Suppressor macrophage treated with lipopolysaccharide for 4 hours (primary cell): ENCODE data around the gene C1orf21.

Experiments
- DNase-seq: peaks from one replicate; pipeline ENCODE4 v3.0.0-alpha.2; 2020

Gene C1orf21

GRCh38 chr1:184455786-184456185 lies 69.0 kb downstream of the C1orf21 start:
- DNase-seq, result peak; percentile 34

DNA sequence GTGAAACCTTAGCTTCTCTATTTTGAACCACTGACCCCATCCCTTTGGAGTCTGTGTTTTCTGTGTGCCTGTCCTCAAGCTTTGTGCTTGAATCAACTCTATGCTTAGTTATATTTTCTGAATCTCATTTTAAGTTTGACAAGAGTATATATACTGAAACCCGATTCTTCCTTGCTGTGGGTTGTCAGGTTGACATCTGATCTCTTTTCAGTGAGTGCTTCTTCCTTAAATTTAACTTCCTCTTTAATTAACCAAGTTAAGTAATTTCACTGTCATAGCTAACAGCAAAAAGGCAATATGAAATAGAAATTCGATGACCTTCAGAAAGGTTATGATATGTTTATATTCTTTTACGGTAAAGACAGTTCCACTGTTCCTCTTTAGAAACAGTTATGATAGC lies 69.4 kb downstream of the C1orf21 start:
- peak; percentile 69 for DNase-seq

DNA sequence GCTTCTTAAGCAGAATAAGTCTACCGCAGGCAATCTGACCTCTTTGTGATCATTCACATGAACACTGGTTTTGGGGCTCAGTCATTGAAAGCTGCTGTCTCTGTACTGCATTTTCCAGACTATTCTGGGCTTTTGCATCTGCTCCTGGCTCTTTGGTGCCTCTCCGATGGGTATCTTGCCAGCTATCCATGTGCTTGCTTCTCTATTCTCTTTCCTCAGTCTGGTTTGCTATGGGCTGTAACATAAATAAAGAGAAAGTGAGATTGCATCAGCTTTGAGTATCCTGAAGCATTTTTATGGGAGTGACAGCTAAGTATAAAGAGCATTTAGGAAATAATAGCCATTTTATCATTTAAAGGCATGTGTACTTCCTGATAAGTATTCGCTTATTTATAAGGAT lies 70.7 kb downstream of the C1orf21 start:
- no peak for DNase-seq

DNA sequence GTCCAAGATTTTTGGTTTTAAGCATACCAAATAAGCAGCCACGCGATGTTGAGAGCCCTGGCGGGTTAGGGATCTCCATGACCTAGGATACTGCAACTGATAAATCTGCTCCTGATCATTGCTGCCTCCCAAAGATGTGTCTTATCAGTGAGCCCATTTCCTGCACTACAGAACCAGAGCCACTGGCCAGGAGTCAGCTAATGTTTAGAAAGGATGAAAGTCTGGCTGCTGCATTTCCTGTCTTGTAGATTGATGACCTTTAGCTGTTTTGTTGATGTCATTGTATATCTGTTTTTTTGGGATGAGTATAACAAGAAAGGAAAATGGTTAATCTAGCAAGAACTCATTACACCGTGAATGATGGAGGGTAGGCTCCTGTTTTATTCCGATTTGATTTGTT lies 74.5 kb downstream of the C1orf21 start:
- no peak for DNase-seq

DNA sequence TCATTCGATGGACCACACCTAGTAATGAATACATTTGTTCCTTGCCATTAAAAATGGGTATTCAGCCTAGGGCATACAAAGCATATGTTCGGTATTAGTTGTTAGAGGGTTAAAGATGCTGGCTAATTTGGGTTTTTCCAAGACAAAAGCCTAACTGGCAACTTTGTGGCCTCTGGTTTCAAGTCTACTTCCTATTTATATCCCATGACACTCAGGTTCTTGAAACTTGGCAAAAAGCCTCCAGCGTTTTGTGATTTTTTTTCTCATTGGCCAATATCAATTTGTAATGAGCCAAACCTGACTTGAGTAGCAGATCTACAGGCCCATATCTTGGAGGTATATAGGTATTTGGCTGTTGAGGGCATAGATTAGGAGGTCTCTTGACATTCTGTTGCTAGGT lies 75.3 kb downstream of the C1orf21 start:
- peak; percentile 74 for DNase-seq

DNA sequence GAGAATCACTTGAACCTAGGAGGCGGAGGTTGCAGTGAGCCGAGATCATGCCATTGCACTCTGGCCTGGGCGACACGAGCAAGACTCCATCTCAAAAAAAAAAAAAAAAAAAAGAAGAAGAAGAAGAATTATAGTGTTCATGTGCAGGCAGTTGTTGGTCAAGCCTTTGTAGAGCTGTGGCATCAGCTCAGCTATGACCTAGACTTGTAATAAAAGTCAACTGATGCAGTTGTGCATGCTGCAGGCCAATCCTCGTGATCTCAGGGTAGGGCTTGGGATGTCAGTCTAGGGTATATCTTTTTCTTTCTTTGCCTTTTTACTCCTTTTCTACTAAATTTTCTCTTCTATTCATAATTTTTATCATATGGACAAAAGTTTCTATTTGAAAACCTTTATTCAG lies 76.2 kb downstream of the C1orf21 start:
- no peak for DNase-seq

DNA sequence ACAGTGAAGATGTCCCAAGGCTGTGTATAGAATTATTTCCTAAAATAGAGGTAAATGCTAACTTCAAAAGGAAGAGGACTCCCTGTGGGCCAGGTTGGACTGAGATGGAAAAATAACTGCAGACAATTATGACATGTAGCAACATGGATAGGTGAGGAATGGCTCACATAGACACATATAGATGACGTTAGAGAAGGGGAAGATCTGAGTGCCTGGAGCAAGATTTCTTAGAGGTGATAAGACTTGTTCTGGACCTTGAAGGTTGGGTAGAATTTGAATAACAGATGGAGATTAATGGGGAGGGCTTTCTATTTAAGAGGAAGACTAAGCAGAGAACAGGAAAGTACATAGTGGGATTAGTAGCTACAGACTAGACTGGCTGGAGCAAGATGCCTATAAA lies 76.9 kb downstream of the C1orf21 start:
- no peak for DNase-seq

GRCh38 chr1:184464757-184465156 lies 77.9 kb downstream of the C1orf21 start:
- DNase-seq, result no peak

- DNase-seq, result no peak
Observed at GRCh38 chr1:184465489-184466146, 78.8 kb downstream of the C1orf21 start.

- DNase-seq, result no peak
Observed at GRCh38 chr1:184467295-184467694, 80.5 kb downstream of the C1orf21 start.

DNA sequence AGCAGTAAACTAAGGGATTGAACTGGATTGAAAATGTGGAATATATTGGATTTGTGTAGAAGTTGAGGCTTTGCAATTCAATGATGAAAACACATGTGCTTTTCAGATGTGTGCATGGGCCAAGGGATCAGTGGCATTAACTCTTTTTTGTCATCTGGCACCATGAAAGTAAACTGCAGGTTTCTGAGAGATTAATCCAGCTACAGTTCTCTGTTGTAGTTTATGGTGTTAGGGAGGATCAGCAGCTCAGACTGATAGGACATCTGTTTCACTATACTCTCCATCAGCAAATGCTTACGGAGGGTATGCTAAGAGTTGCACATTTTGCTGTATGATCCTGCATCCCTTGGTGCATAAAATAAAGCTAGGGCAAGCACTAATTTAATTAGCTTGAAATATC lies 82.6 kb downstream of the C1orf21 start:
- DNase-seq, result no peak

DNA sequence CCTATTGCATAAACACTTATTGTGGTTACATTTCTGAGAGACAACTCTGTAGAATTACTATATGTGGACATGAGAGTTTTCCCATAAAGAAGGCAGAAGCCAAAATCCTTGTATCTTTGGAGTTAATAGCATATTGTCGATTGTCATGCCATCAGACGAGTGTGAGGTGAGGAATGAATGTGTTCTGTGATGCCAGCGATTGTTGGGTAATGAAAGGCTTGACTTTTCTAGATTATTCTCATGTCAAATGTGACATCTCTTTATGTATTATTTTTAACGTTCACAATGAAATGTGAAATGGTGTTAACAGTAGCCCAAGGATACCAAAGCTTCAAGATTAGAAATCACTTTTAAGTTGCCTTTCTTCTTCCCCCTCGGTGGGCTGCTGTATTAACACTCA lies 84.9 kb downstream of the C1orf21 start:
- no peak for DNase-seq

GRCh38 chr1:184472136-184472535 lies 85.3 kb downstream of the C1orf21 start:
- DNase-seq, result no peak

DNA sequence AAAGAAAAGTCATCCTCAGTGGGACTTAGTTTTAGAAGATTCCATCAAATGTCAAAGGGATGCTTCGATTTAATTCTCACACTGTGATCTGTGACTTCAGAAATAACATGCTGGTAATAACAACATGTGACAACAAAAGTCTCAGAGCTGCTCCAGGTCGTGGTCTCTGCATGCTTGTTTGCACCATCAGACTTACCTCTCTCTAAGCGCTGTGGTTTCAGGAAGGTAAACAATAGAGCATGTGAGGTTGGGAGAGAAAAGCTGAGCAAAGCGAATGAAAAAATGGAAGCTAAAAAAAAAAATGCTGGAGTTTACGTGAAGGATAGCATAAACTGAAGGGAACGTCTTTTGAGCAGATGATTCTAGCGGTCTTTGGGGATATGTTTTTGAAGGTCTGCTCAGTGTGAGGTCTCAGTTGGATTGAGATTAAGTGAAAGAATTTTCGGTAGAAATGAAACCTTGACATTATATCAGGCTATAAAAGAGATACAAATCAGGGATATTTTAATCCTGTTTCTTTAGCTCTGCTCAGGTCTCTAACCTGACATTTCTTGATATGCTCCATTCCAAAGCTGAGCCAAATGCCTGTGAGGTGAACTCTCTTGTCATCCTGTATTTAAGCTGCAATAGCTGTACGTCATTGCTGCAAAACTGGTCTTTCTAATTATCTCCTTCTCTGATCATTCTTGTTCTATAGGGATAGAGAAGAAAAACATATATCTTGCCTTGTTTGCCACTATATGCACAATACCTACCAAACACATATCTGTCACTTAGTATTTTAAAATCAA lies 86.5 kb downstream of the C1orf21 start:
- no peak for DNase-seq

DNA sequence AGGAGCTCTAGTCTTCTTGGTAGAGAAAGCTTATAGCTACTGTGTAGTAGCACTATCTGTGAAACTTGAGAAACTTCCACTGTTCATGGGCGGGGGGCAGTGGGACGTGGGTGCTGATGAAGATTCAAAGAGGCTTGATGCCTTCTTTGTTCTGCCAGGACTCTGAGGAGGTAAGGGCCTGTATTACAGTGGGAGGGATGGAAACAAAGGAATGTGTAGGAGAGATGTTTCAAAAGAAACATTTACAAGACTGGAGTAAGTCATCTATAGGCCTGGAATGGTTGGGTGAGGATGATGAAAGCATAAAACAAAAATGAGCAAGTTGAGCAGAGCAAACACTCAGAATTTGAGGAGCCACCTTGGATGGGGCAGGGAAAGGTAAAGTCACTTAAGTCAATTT lies 89.4 kb downstream of the C1orf21 start:
- DNase-seq, result no peak

DNA sequence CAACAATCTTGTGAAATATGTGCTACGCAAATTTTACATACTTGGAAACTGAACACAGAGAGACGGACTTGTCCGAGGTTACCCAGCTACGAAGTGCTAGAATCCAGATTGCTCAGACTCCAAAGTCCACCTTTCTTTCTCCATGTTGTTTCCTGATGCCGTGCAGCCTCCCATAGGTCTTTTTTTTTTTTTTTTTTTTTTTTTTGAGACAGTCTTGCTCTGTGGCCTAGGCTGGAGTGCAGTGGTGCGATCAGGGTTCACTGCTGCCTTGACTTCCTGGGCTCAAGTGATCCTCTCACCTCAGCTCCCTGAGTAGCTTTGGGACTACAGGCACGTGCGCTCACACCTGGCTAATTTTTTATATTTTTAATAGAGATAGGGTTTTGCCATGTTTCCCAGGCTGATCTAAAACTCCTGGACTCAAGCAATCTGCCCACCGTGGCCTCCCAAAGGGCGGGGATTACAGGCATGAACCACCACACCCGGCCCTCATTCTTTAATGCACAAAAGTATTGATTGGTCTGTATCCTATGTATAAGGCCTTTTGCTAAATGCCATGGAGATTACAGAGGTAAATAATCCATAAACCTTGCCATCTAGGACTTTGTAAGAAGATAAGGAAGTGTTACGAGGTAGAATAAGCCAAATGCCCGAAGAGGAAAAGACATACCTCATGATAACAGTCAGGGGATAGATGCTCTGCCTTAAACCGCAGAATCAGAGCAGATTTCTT lies 92.8 kb downstream of the C1orf21 start:
- no peak for DNase-seq

DNA sequence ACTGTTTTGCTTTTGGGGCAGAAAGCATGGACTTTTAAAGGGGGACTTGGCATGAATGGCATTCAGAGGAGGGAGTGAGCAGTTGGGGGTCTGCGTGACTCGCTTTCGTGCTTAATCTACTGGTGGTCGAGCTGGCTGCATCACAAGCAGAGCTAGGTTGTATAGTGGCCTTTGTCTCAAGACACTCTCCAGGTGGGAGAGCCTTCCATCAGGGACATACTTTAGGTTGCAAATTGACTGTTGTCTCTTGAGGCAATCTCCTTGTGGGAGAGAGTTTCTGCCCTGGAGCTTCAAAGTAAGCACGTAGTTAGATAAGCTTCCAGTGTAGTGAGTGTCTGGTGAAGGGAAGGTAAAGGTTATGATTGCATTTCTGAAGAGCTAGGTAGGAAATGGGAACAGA lies 93.9 kb downstream of the C1orf21 start:
- DNase-seq, result no peak

- no peak for DNase-seq
Observed at GRCh38 chr1:184482136-184482535, 95.3 kb downstream of the C1orf21 start.

DNA sequence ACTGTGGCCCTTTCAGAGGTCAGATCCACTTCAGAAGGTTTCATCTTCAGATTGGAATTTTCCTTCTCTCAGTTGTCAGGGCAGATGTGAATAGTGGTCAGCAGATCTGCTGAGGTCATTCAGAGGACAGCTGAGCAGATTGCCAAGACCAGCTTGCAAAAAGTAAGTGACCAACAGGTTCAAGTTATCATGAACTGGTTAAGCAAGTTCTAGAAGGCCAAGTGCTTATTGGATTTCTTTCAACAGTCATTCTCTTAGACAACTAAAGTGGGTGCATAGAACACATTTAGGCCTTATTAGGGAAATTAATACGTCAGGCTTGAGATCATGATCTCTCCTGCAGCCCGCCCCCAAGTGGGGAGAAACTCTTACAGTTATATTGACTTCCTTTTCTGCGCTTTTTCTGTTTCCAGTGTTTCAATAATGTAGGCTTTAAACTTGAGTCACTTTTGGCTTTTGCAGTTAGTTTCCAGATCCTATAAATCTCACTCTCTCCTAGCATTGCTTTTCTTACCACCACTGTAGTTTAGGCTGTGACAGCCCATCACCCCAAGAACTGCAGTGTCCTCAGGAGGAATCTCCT lies 96.4 kb downstream of the C1orf21 start:
- peak; percentile 82 for DNase-seq

DNA sequence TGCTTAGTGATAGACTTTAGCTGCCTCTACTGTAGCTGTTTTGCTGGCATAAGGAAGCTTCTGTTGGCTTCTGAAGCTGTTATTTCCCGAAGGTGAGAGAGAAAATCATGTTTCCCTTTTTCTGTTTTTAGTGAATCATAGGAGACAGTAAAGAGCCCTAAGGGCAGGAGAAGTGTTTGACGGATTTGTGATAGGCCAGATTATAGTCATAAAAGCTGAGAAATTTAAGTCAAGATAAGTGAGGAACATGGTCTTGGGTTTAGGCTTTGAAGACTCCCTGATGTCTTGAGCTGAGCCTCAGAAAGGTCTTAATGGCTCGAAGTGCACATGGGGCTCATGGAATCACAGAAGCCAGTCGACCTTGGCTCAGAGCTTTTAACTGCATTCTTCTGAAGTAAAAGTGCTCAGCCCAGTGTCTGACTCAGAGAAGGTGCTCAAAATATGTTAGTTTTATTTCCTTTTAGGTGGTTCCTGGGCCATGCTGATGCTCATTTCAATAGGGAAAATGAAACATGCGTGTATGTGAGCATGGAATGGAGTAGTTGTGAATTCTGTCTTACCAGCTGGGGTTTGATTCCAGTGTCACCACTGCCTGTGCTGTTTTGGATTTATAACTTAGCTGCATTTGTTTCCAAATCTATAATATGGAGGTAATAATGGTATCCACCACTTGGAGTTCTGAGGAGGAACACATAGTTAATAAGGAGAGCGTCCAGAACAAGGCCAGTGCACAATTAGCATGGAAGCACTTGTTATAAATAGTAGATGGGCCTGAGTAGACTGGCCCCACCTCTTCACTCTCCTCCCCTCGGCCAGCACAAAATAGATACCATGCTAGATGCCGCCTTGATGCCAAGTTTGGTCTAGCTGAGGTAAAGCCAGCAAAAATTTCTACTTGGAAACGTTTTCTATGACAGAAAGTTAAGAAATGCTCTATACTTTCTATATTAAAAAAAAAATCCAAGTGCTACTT lies 99.2 kb downstream of the C1orf21 start:
- no peak for DNase-seq

GRCh38 chr1:184486761-184487445 lies 100.1 kb downstream of the C1orf21 start:
- no peak for DNase-seq
